Measurements from ENCODE around the gene SLAMF7.
A peak's percentile ranks its signal among the peaks of the same experiment; 100 is the strongest.
"Not testable (repeated sequence)": the region's sequence is repeated elsewhere in the genome, so short reads cannot be mapped to it uniquely, and the experiment has no call there.

SLAMF7 gene

GRCh38 chr1:160778976-160779375 lies 39.9 kb downstream of the SLAMF7 start:
- no peak for DNase-seq

- DNase-seq: no peak
Observed at GRCh38 chr1:160779626-160780397, 40.8 kb downstream of the SLAMF7 start.

GRCh38 chr1:160780398-160780755 lies 41.3 kb downstream of the SLAMF7 start:
- no peak for DNase-seq

GRCh38 chr1:160781186-160781766 lies 42.2 kb downstream of the SLAMF7 start:
- DNase-seq: no peak

- DNase-seq: no peak
Observed at GRCh38 chr1:160781914-160782689, 43.1 kb downstream of the SLAMF7 start.

- not testable (repeated sequence) for DNase-seq
Observed at GRCh38 chr1:160782988-160783765, 44.1 kb downstream of the SLAMF7 start.

GRCh38 chr1:160789051-160789701 lies 50.1 kb downstream of the SLAMF7 start:
- DNase-seq: no peak

- DNase-seq: no peak
Observed at GRCh38 chr1:160789702-160790611, 50.9 kb downstream of the SLAMF7 start.

GRCh38 chr1:160794376-160794775 lies 55.3 kb downstream of the SLAMF7 start:
- no peak for DNase-seq

GRCh38 chr1:160795951-160796383 lies 56.9 kb downstream of the SLAMF7 start, which contains the start of gene LY9:
LY9 (plus strand) TSS chr1:160796174; CDS start chr1:160796188, 14 bp downstream.
- DNase-seq: peak; percentile 68

GRCh38 chr1:160797271-160797709 lies 58.2 kb downstream of the SLAMF7 start:
- no peak for DNase-seq

GRCh38 chr1:160797861-160798273 lies 58.8 kb downstream of the SLAMF7 start:
- peak; percentile 47 for DNase-seq

GRCh38 chr1:160798439-160798838 lies 59.4 kb downstream of the SLAMF7 start:
- DNase-seq: no peak

- DNase-seq: no peak
Observed at GRCh38 chr1:160799641-160800040, 60.6 kb downstream of the SLAMF7 start.

- DNase-seq: no peak
Observed at GRCh38 chr1:160800142-160800541, 61.1 kb downstream of the SLAMF7 start.

- no peak for DNase-seq
Observed at GRCh38 chr1:160800645-160801408, 61.8 kb downstream of the SLAMF7 start.

- no peak for DNase-seq
Observed at GRCh38 chr1:160801836-160802580, 63.0 kb downstream of the SLAMF7 start.
